ENCODE results near the gene TASP1. TPM values are rescaled to one million over a fixed set of nuclear protein-coding genes. Genes with fewer than 3 reads are reported as not detected.

TASP1 gene
- total RNA-seq, 1 donor, result 9.4 TPM

- Histone ChIP-seq H3K4me2 (ENCODE audit: insufficient read depth, low read length) (no peak overlapping the region), H3K4me1 (ENCODE audit: insufficient read depth, low read length) (peaks cover 6% of the 10 kb centered on the region), H4K20me1 (ENCODE audit: insufficient read depth, low read length) (no peaks in the 10 kb centered on the region), H3K79me2 (ENCODE audit: insufficient read depth, low read length) (no peaks in the 10 kb centered on the region), H3K9me3 (ENCODE audit: low read depth, low read length) (no peaks in the 10 kb centered on the region), H3K27me3 (ENCODE audit: insufficient read depth, low read length) (no peaks in the 10 kb centered on the region), H3K36me3 (ENCODE audit: insufficient read depth, low read length) (no peaks in the 10 kb centered on the region), H3K27ac (ENCODE audit: low read depth, low read length) (no peak overlapping the region), H2AFZ (ENCODE audit: low read length) (no peak overlapping the region), H3K4me3 (ENCODE audit: insufficient read depth, low read length) (no peak overlapping the region)
- TF ChIP-seq CTCF (IDR thresholded peaks at IDR 0.05; ENCODE audit: extremely low read depth, low read depth, low read length), result no peak
- no peak for DNase-seq (ENCODE audit: insufficient read length, low spot score, missing footprints)
Measured at GRCh38 chr20:13549451-13549850, 89.3 kb downstream of the TASP1 start.

- no peak overlapping the region for H3K4me2 ChIP-seq (ENCODE audit: insufficient read depth, low read length)
- no peak overlapping the region for H2AFZ ChIP-seq (ENCODE audit: low read length)
- no peaks in the 10 kb centered on the region for H4K20me1 ChIP-seq (ENCODE audit: insufficient read depth, low read length)
- no peaks in the 10 kb centered on the region for H3K79me2 ChIP-seq (ENCODE audit: insufficient read depth, low read length)
- H3K9me3 ChIP-seq (ENCODE audit: low read depth, low read length), result no peaks in the 10 kb centered on the region
- H3K4me1 ChIP-seq (ENCODE audit: insufficient read depth, low read length), result peaks cover 5% of the 10 kb centered on the region
- H3K36me3 ChIP-seq (ENCODE audit: insufficient read depth, low read length), result no peaks in the 10 kb centered on the region
- peak; percentile 29 for DNase-seq (ENCODE audit: insufficient read length, low spot score, missing footprints)
- no peak overlapping the region for H3K27ac ChIP-seq (ENCODE audit: low read depth, low read length)
- no peak overlapping the region for H3K4me3 ChIP-seq (ENCODE audit: insufficient read depth, low read length)
- peak; percentile 82 for TF ChIP-seq CTCF (IDR thresholded peaks at IDR 0.05; ENCODE audit: extremely low read depth, low read depth, low read length)
- no peaks in the 10 kb centered on the region for H3K27me3 ChIP-seq (ENCODE audit: insufficient read depth, low read length)
Measured at GRCh38 chr20:13546497-13547131, 92.1 kb downstream of the TASP1 start.

- Histone ChIP-seq H3K4me3 (ENCODE audit: insufficient read depth, low read length) (no peak overlapping the region), H2AFZ (ENCODE audit: low read length) (no peak overlapping the region), H3K27ac (ENCODE audit: low read depth, low read length) (no peak overlapping the region), H3K9me3 (ENCODE audit: low read depth, low read length) (no peaks in the 10 kb centered on the region), H3K79me2 (ENCODE audit: insufficient read depth, low read length) (no peaks in the 10 kb centered on the region), H3K4me2 (ENCODE audit: insufficient read depth, low read length) (no peak overlapping the region), H4K20me1 (ENCODE audit: insufficient read depth, low read length) (no peaks in the 10 kb centered on the region), H3K36me3 (ENCODE audit: insufficient read depth, low read length) (no peaks in the 10 kb centered on the region), H3K27me3 (ENCODE audit: insufficient read depth, low read length) (no peaks in the 10 kb centered on the region), H3K4me1 (ENCODE audit: insufficient read depth, low read length) (peaks cover 5% of the 10 kb centered on the region)
- no peak for DNase-seq (ENCODE audit: insufficient read length, low spot score, missing footprints)
- TF ChIP-seq CTCF (IDR thresholded peaks at IDR 0.05; ENCODE audit: extremely low read depth, low read depth, low read length), result no peak
Measured at GRCh38 chr20:13545790-13546189, 92.9 kb downstream of the TASP1 start.

GRCh38 chr20:13543783-13544182, 94.9 kb downstream of the TASP1 start:
- no peak for TF ChIP-seq CTCF (IDR thresholded peaks at IDR 0.05; ENCODE audit: extremely low read depth, low read depth, low read length)
- Histone ChIP-seq H3K27me3 (ENCODE audit: insufficient read depth, low read length) (no peaks in the 10 kb centered on the region), H3K9me3 (ENCODE audit: low read depth, low read length) (no peaks in the 10 kb centered on the region)

More at GRCh38 chr20:13543783-13544182, 94.9 kb downstream of the TASP1 start:
- H3K4me3 ChIP-seq (ENCODE audit: insufficient read depth, low read length), result no peak overlapping the region
- H3K79me2 ChIP-seq (ENCODE audit: insufficient read depth, low read length), result no peaks in the 10 kb centered on the region
- peaks cover 5% of the 10 kb centered on the region for H3K4me1 ChIP-seq (ENCODE audit: insufficient read depth, low read length)
- no peaks in the 10 kb centered on the region for H4K20me1 ChIP-seq (ENCODE audit: insufficient read depth, low read length)
- no peaks in the 10 kb centered on the region for H3K36me3 ChIP-seq (ENCODE audit: insufficient read depth, low read length)
- no peak overlapping the region for H3K27ac ChIP-seq (ENCODE audit: low read depth, low read length)
- no peak for DNase-seq (ENCODE audit: insufficient read length, low spot score, missing footprints)
- no peak overlapping the region for H3K4me2 ChIP-seq (ENCODE audit: insufficient read depth, low read length)
- H2AFZ ChIP-seq (ENCODE audit: low read length), result no peak overlapping the region

Data from osteoblast (primary cell).